Measurements from ENCODE around the gene DAPK3.

DNA sequence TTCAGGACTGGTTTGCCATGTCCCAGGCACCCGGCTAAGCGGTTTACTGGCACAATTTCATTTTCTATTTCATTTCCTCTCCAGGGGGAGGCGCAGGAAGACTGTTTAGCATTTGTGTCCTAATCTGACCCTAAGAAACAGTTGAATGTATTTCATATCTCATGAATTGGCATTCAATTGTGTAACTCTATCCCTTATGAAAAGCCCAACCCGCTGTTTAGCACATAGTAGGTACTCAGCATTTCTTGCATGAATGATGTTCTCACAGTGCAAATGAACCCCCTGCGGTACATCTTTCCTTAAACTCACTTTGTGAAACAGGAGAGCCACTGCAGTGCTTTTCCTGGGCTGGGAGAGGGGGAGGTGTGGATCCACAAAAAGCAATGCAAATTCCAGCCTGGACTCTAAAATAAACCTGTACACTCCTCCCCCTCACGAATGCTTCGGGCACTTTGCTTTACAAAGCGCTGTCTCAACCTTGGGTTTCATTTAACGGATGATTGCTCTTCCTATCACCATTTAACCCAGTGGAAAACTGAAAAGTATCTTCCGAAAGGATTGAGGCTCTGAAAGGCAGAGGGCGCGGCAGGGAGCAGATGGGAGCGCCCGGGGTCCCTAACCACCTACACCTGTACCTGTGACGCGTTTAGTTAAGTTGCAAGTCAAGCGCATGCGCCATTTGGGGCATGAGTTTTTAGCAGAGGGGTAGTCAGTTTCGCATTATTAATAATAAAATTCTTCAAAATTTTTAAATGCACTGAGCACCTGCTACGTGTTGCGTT is 15.6 kb upstream of the DAPK3 start:
- TF ChIP-seq, protein P1, sequence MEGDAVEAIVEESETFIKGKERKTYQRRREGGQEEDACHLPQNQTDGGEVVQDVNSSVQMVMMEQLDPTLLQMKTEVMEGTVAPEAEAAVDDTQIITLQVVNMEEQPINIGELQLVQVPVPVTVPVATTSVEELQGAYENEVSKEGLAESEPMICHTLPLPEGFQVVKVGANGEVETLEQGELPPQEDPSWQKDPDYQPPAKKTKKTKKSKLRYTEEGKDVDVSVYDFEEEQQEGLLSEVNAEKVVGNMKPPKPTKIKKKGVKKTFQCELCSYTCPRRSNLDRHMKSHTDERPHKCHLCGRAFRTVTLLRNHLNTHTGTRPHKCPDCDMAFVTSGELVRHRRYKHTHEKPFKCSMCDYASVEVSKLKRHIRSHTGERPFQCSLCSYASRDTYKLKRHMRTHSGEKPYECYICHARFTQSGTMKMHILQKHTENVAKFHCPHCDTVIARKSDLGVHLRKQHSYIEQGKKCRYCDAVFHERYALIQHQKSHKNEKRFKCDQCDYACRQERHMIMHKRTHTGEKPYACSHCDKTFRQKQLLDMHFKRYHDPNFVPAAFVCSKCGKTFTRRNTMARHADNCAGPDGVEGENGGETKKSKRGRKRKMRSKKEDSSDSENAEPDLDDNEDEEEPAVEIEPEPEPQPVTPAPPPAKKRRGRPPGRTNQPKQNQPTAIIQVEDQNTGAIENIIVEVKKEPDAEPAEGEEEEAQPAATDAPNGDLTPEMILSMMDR (IDR thresholded peaks at IDR 0.05): peak; percentile 51 to 54
- no peak for TF ChIP-seq POLR2A (IDR thresholded peaks at IDR 0.05)
- TF ChIP-seq POLR2AphosphoS5 (IDR thresholded peaks at IDR 0.05): no peak
